Neural progenitor cell (in vitro differentiated cells): ENCODE results near the gene PA2G4.

Source experiments
- CTCF ChIP-seq: fragments of 200-600 bp; sonication (generic); IDR thresholded peaks from 2 replicates; pipeline ENCODE4 v1.5.1; 2017; ENCODE audit warnings: antibody characterized with exemption, mild to moderate bottlenecking
- EZH2 ChIP-seq: fragments of 200-600 bp; sonication (generic); IDR thresholded peaks from 2 replicates; pipeline ENCODE4 v1.6.1; 2017; ENCODE audit warnings: antibody characterized with exemption, mild to moderate bottlenecking, moderate library complexity
- EZH2phosphoT487 ChIP-seq: fragments of 200-600 bp; sonication (generic); IDR thresholded peaks from 2 replicates; pipeline ENCODE4 v1.6.1; 2017; ENCODE audit warnings: antibody characterized with exemption

- TF ChIP-seq CTCF (no peak), EZH2phosphoT487 (no peak), EZH2 (no peak)
Observed at GRCh38 chr12:56152756-56153677, 48.7 kb downstream of the PA2G4 start.
